IMR-90 (cell line): Measurements from ENCODE around the gene NDRG2. TPM values are rescaled to one million over a fixed set of nuclear protein-coding genes. Genes with fewer than 3 reads are reported as not detected.

Source experiments
- ATAC-seq: fragments of 200-7000 bp; cut with Tn5 transposase; 2 replicates; pipeline ENCODE4 v1.9.1; 2020; ENCODE audit warnings: low read depth, mild to moderate bottlenecking, moderate library complexity
- BruUV-seq: library from RNA; stranded (reverse); fragments of 400-500 nt; replicated peaks from 2 replicates; lab custom pipeline; 2021; lab: Mats Ljungman, UMichigan
- CTCF ChIA-PET: fragments of 300-600 bp; formaldehyde crosslinking; extraction: SDS; loops from one replicate; lab custom pipeline; 2021; ENCODE audit warnings: antibody characterized with exemption; lab: Yijun Ruan, JAX
- POLR2A ChIA-PET: fragments of 300-600 bp; sonication (Branson Sonifier 250); formaldehyde crosslinking; loops from one replicate; lab custom pipeline; 2022; ENCODE audit warnings: antibody characterized with exemption; ENCODE audit not compliant: unreplicated experiment; lab: Charles Lee
- DNase-seq: peaks from one replicate; pipeline ENCODE4 v3.0.0; 2013
- H2AFZ ChIP-seq: replicated peaks from 2 replicates; pipeline ENCODE3; 2013; ENCODE audit warnings: low read length, mild to moderate bottlenecking; ENCODE audit not compliant: poor library complexity
- H2AK5ac ChIP-seq: 2 replicates; pipeline ENCODE4 v1.6.1; 2013; ENCODE audit warnings: low read depth, low read length, inconsistent platforms
- H2AK9ac ChIP-seq: replicated peaks from 2 replicates; pipeline ENCODE3; 2013; ENCODE audit warnings: mild to moderate bottlenecking, low read depth, low read length, moderate library complexity; ENCODE audit not compliant: poor library complexity
- H2BK120ac ChIP-seq: 2 replicates; pipeline ENCODE4 v1.6.1; 2013; ENCODE audit warnings: low read depth, low read length, inconsistent platforms
- H2BK15ac ChIP-seq: 3 replicates; pipeline ENCODE4 v1.6.1; 2013; ENCODE audit warnings: low read depth, low read length, inconsistent platforms
- H2BK20ac ChIP-seq: 2 replicates; pipeline ENCODE4 v1.6.1; 2013; ENCODE audit warnings: low read depth, mild to moderate bottlenecking, inconsistent platforms, low read length, moderate library complexity
- H2BK5ac ChIP-seq: 2 replicates; pipeline ENCODE4 v1.6.1; 2013; ENCODE audit warnings: mild to moderate bottlenecking, low read depth, low read length, inconsistent platforms; ENCODE audit not compliant: poor library complexity, severe bottlenecking
- H3K14ac ChIP-seq: replicated peaks from 2 replicates; pipeline ENCODE4 v1.6.1; 2013; ENCODE audit warnings: low read depth, low read length, inconsistent platforms
- H3K18ac ChIP-seq: 2 replicates; pipeline ENCODE4 v1.6.1; 2013; ENCODE audit warnings: low read depth, low read length, control low read depth
- H3K23ac ChIP-seq: 2 replicates; pipeline ENCODE4 v1.6.1; 2013; ENCODE audit warnings: low read depth, low read length, inconsistent platforms
- H3K27ac ChIP-seq: 2 replicates; pipeline ENCODE4 v1.5.1; 2013; ENCODE audit warnings: mild to moderate bottlenecking, control low read depth, low read length; ENCODE audit not compliant: insufficient read depth
- H3K27me3 ChIP-seq: 2 replicates; pipeline ENCODE4 v1.6.1; 2013; ENCODE audit warnings: low read length; ENCODE audit not compliant: control insufficient read depth, insufficient read depth
- H3K36me3 ChIP-seq: 2 replicates; pipeline ENCODE4 v1.6.1; 2013; ENCODE audit warnings: low read length, mixed read lengths; ENCODE audit not compliant: control insufficient read depth, insufficient read depth
- H3K4ac ChIP-seq: 2 replicates; pipeline ENCODE4 v1.6.1; 2013; ENCODE audit warnings: low read depth, low read length, inconsistent platforms
- H3K4me1 ChIP-seq: 2 replicates; pipeline ENCODE4 v1.6.1; 2013; ENCODE audit warnings: low read length, mixed read lengths; ENCODE audit not compliant: control insufficient read depth, insufficient read depth
- H3K4me2 ChIP-seq: 2 replicates; pipeline ENCODE4 v1.6.1; 2013; ENCODE audit warnings: low read depth, mild to moderate bottlenecking, control low read depth, low read length, moderate library complexity
- H3K4me3 ChIP-seq: 2 replicates; pipeline ENCODE4 v1.5.1; 2013; ENCODE audit warnings: low read depth, mild to moderate bottlenecking, control low read depth, low read length, moderate library complexity; ENCODE audit not compliant: insufficient read depth
- H3K56ac ChIP-seq: 2 replicates; pipeline ENCODE4 v1.6.1; 2013; ENCODE audit warnings: low read length, inconsistent platforms; ENCODE audit not compliant: insufficient read depth; ENCODE audit errors: extremely low read depth
- H3K79me1 ChIP-seq, 2 experiments: 2 replicates each; pipeline ENCODE4 v1.6.1; 2013; ENCODE audit warnings: low read length in 2 of 2, inconsistent platforms in 1 of 2, low read depth in 1 of 2
- H3K9ac ChIP-seq: 2 replicates; pipeline ENCODE4 v1.6.1; 2013; ENCODE audit warnings: low read depth, low read length, control low read depth
- H3K9me1 ChIP-seq: 2 replicates; pipeline ENCODE4 v1.6.1; 2013; ENCODE audit warnings: low read length, inconsistent platforms; ENCODE audit not compliant: insufficient read depth
- H3K9me3 ChIP-seq: 2 replicates; pipeline ENCODE4 v1.6.1; 2013; ENCODE audit warnings: low read length; ENCODE audit not compliant: control insufficient read depth, insufficient read depth
- H4K20me1 ChIP-seq: 2 replicates; pipeline ENCODE4 v1.6.1; 2013; ENCODE audit warnings: low read length, inconsistent platforms; ENCODE audit not compliant: insufficient read depth
- H4K5ac ChIP-seq: 2 replicates; pipeline ENCODE4 v1.6.1; 2013; ENCODE audit warnings: mild to moderate bottlenecking, low read depth, low read length, control low read depth
- H4K8ac ChIP-seq, 2 experiments: 2 replicates each; pipeline ENCODE4 v1.6.1; 2013; ENCODE audit warnings: low read depth in 2 of 2, low read length in 2 of 2, control low read depth in 1 of 2, inconsistent platforms in 1 of 2
- H4K91ac ChIP-seq: 2 replicates; pipeline ENCODE4 v1.6.1; 2013; ENCODE audit warnings: low read depth, low read length, inconsistent platforms; ENCODE audit not compliant: insufficient read depth
- BHLHE40 ChIP-seq: fragments of 150-350 bp; IDR thresholded peaks from 2 replicates; pipeline ENCODE4 v1.6.1; 2016; ENCODE audit warnings: mild to moderate bottlenecking, low read depth, low read length
- CEBPB ChIP-seq: IDR thresholded peaks from 2 replicates; pipeline ENCODE4 v1.6.1; 2012; ENCODE audit warnings: low read depth, low read length, improper control_type of control experiment
- FOS ChIP-seq: fragments of 150-350 bp; IDR thresholded peaks from 2 replicates; pipeline ENCODE4 v1.6.1; 2016; ENCODE audit warnings: low read depth, low read length
- MAFK ChIP-seq: IDR thresholded peaks from 2 replicates; pipeline ENCODE4 v1.6.1; 2012; ENCODE audit warnings: low read depth, low read length, improper control_type of control experiment
- MAZ ChIP-seq: IDR thresholded peaks from 2 replicates; pipeline ENCODE4 v1.6.1; 2012; ENCODE audit warnings: low read depth, mild to moderate bottlenecking, low read length, improper control_type of control experiment, moderate library complexity, borderline replicate concordance
- MXI1 ChIP-seq: IDR thresholded peaks from 2 replicates; pipeline ENCODE4 v1.6.1; 2012; ENCODE audit warnings: low read depth, mild to moderate bottlenecking, low read length, moderate library complexity, borderline replicate concordance
- NFE2L2 ChIP-seq: fragments of 150-350 bp; IDR thresholded peaks from 2 replicates; pipeline ENCODE4 v1.6.1; 2016; ENCODE audit warnings: low read depth, mild to moderate bottlenecking, low read length
- POLR2A ChIP-seq: IDR thresholded peaks from 2 replicates; pipeline ENCODE4 v1.6.1; 2012; ENCODE audit warnings: mild to moderate bottlenecking, low read depth, low read length
- RAD21 ChIP-seq: IDR thresholded peaks from 2 replicates; pipeline ENCODE4 v1.6.1; 2012; ENCODE audit warnings: low read length, improper control_type of control experiment
- RCOR1 ChIP-seq: IDR thresholded peaks from 2 replicates; pipeline ENCODE4 v1.6.1; 2012; ENCODE audit warnings: mild to moderate bottlenecking, low read length, improper control_type of control experiment; ENCODE audit not compliant: insufficient replicate concordance
- RFX5 ChIP-seq: IDR thresholded peaks from 2 replicates; pipeline ENCODE4 v1.8.0; 2012; ENCODE audit warnings: low read depth, mild to moderate bottlenecking, low read length, moderate library complexity
- SMC3 ChIP-seq: fragments of 150-350 bp; IDR thresholded peaks from 2 replicates; pipeline ENCODE4 v1.6.1; 2016; ENCODE audit warnings: low read depth, mild to moderate bottlenecking, antibody characterized with exemption, low read length, moderate library complexity
- WGBS, 2 experiments: methylation state at CpG; one replicate each; pipeline versions ENCODE4 v1.1.5 to v1.1.7; 2013; ENCODE audit warnings: missing lambda C conversion rate in 2 of 2; ENCODE audit not compliant: insufficient read length in 1 of 2; ENCODE audit errors: extremely low coverage in 2 of 2; 5-methylcytosine and 5-hydroxymethylcytosine counted together
- dilution Hi-C: fragments of 300-500 bp; cut with HindIII; formaldehyde crosslinking; loops from one replicate; pipeline ENCODE4 v1.14.3; 2018; ENCODE audit warnings: low sequenced_read_pairs; ENCODE audit not compliant: unreplicated experiment
- in situ Hi-C: fragments of 300-500 bp; cut with MboI; formaldehyde crosslinking; loops from 3 replicates; pipeline ENCODE4 v1.14.3; 2019; ENCODE audit warnings: low sequenced_read_pairs, inconsistent platforms, mixed read lengths
- intact Hi-C: fragments of 100-400 bp; cut with micrococcal nuclease; formaldehyde crosslinking; loops from 2 replicates; pipeline ENCODE4 v1.10.0; 2022
- polyA plus RNA-seq, 3 experiments: library from polyadenylated mRNA; depleted of rRNA; stranded (reverse); fragments of >200 nt; gene quantifications; 2 replicates each; pipeline ENCODE4 v1.2.3, GENCODE V29; 2012; ENCODE audit warnings: low replicate concordance in 1 of 3
- total RNA-seq: library from RNA; depleted of rRNA; stranded (reverse); fragments of >200 nt; gene quantifications from 2 replicates; pipeline ENCODE4 v1.2.3, GENCODE V29; 2012
- TF ChIP-seq, protein P1 (sequence below): fragments of 150-350 bp; IDR thresholded peaks from 2 replicates; pipeline ENCODE4 v1.6.1; 2017; ENCODE audit warnings: mild to moderate bottlenecking, antibody characterized with exemption, low read length, low read depth
- TF ChIP-seq, protein P2 (sequence below): fragments of 150-350 bp; IDR thresholded peaks from 2 replicates; pipeline ENCODE4 v1.6.1; 2016; ENCODE audit warnings: low read depth, mild to moderate bottlenecking, low read length, moderate library complexity, borderline replicate concordance

The NDRG2 gene
- total and polyA plus RNA-seq, 2 of the 4 experiments (the other 2 are of a cell fraction) = 0.36 to 1.5 TPM

DNA sequence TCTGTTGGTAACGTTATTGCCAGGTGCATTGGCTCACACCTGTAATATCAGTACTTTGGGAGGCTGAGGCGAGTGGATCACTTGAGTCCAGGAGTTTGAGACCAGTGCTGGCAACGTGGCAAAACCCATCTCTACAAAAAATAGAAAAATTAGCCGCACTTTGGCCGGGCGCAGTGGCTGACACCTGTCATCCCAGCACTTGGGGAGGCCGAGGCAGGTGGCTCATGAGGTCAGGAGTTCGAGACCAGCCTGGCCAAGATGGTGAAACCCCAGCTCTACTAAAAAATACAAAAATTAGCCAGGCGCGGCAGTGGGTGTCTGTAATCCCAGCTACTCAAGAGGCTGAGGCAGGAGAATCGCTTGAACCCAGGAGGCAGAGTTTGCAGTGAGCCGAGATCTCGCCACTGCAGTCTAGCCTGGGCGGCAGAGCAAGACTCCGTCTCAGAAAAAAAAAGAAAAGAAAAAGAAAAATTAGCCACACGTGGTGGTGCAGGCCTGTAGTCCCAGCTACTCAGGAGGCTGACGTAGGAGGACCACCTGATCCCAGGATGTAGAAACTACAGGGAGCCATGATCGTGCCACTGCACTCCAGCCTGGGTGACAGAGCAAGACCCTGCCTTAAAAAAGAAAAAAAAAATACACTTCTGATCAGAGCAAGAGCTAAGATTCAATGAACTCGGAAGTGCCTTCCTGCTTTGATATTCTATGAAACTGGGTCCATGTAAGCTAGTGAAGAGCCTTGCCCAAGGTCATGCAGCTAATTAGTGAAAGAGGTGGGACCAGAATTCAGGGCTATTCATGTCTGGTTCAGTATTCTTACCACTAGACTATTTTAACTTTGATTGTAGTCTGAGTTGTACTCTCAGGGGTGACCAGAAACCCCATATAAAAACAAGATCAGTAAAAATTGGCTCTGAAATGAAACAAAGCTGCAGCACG is 28.6 kb upstream of the NDRG2 start:
- POLR2A ChIA-PET = interaction anchor here (0.5 kb wide), 1 partner anchor 16 kb away, joined by 3 read pairs; the partner anchor contains the start of gene ARHGEF40
- Histone ChIP-seq H4K91ac (no peak overlapping the region), H2BK15ac (no peak overlapping the region), H2BK5ac (no peak overlapping the region), H3K56ac (no peak overlapping the region), H3K18ac (no peak overlapping the region), H4K20me1 (no peaks in the 10 kb centered on the region), H3K4ac (no peak overlapping the region), H3K9me1 (peaks cover 3% of the 10 kb centered on the region; the same call in 1 of the 2 replicates), H3K9me3 (no peaks in the 10 kb centered on the region), H3K9ac (no peak overlapping the region), H3K27ac (no peak overlapping the region), H2AK5ac (no peak overlapping the region), H3K4me1 (peaks cover 4% of the 10 kb centered on the region; the same call in 1 of the 2 replicates), H2AFZ (no peak overlapping the region), H2AK9ac (no peak overlapping the region), H3K36me3 (no peaks in the 10 kb centered on the region), H3K4me2 (no peak overlapping the region), H2BK20ac (no peak overlapping the region), H3K14ac (no peak overlapping the region), H4K8ac (no peak overlapping the region), H3K23ac (no peak overlapping the region), H3K79me1 (no peaks in the 10 kb centered on the region), H3K27me3 (peaks cover 4% of the 10 kb centered on the region), H3K4me3 (no peak overlapping the region), H4K5ac (no peak overlapping the region), H2BK120ac (no peak overlapping the region)
- in situ Hi-C loops = no loop called here
- intact Hi-C loops = no loop called here
- CTCF ChIA-PET = interaction anchor here (0.7 kb wide), 1 partner anchor 747 kb away, joined by 4 read pairs; no protein-coding TSS in a partner anchor
- 97% methylated on average over 6 of the region's 20 CpGs; no CpG with 5 or more reads in 1 of the 2 experiments for WGBS, 2 experiments
- ATAC-seq (no peak), DNase-seq (no peak)
- BruUV-seq = no TSS peak
- dilution Hi-C loops = no loop called here
- no peak for TF ChIP-seq SMC3
- no peak for TF ChIP-seq CEBPB
- TF ChIP-seq POLR2A = no peak
- TF ChIP-seq RCOR1 = no peak
- TF ChIP-seq, protein P1, sequence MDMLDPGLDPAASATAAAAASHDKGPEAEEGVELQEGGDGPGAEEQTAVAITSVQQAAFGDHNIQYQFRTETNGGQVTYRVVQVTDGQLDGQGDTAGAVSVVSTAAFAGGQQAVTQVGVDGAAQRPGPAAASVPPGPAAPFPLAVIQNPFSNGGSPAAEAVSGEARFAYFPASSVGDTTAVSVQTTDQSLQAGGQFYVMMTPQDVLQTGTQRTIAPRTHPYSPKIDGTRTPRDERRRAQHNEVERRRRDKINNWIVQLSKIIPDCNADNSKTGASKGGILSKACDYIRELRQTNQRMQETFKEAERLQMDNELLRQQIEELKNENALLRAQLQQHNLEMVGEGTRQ = no peak
- TF ChIP-seq RFX5 = no peak
- no peak for TF ChIP-seq NFE2L2
- no peak for TF ChIP-seq MAZ
- TF ChIP-seq FOS = no peak
- TF ChIP-seq, protein P2, sequence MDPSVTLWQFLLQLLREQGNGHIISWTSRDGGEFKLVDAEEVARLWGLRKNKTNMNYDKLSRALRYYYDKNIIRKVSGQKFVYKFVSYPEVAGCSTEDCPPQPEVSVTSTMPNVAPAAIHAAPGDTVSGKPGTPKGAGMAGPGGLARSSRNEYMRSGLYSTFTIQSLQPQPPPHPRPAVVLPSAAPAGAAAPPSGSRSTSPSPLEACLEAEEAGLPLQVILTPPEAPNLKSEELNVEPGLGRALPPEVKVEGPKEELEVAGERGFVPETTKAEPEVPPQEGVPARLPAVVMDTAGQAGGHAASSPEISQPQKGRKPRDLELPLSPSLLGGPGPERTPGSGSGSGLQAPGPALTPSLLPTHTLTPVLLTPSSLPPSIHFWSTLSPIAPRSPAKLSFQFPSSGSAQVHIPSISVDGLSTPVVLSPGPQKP = no peak
- TF ChIP-seq BHLHE40 = no peak
- no peak for TF ChIP-seq MAFK
- no peak for TF ChIP-seq MXI1
- TF ChIP-seq RAD21 = no peak
